Breast epithelium (tissue), 3 donors: ENCODE results near the gene HELZ2.

Experiments used
- POLR2AphosphoS5 ChIP-seq, 3 donors: sonication (generic); formaldehyde crosslinking; IDR thresholded peaks; one replicate each; pipeline ENCODE4 v1.6.1; 2017; ENCODE audit warnings: antibody characterized with exemption in 3 of 3
- TF ChIP-seq, protein P1 (sequence below), 3 donors: fragments of 450-650 bp; IDR thresholded peaks; one replicate each; pipeline ENCODE4 v1.5.1; 2016 to 2017; ENCODE audit warnings: antibody characterized with exemption in 3 of 3, mild to moderate bottlenecking in 3 of 3, moderate library complexity in 3 of 3

DNA sequence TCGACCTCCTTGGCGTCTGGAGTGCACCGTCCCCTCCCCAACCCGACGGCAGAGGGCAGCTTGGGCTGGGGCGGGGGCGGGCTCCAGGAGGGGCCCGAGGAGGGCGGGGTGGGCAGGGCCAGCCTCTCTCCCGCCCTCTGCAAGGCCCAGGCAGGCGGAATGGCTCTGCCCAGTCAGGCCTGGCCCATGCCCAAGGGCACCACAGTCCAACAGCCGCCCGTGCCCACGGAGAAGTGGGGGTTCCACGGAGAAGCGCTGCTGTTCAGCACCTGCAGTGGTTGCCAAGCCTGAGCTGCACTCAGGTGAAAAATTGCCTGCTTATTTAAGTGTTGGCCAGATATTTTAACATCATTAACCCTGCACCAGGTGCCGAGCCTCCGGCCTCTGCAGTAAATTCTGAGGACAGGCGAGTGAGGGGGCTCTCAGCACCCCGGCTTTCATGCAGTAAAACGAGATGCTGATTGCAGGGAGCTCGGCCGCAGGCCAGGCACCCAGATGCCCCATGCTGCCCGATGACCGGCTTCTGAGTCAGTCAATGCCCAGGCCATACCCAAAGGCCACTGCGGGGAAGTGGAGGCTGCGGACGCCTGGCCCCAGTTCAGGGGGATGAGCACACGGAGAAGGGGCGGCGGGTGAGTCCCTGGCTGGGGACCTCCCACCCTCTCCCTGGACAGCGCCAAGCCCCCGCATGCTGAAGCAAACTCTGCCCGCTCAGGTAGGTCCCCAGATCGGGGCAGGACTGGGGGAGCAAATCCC is 26.1 kb downstream of the HELZ2 start, which contains the start of gene SRMS:
- TF ChIP-seq POLR2AphosphoS5 (IDR thresholded peaks at IDR 0.05) = no peak
- TF ChIP-seq, protein P1, sequence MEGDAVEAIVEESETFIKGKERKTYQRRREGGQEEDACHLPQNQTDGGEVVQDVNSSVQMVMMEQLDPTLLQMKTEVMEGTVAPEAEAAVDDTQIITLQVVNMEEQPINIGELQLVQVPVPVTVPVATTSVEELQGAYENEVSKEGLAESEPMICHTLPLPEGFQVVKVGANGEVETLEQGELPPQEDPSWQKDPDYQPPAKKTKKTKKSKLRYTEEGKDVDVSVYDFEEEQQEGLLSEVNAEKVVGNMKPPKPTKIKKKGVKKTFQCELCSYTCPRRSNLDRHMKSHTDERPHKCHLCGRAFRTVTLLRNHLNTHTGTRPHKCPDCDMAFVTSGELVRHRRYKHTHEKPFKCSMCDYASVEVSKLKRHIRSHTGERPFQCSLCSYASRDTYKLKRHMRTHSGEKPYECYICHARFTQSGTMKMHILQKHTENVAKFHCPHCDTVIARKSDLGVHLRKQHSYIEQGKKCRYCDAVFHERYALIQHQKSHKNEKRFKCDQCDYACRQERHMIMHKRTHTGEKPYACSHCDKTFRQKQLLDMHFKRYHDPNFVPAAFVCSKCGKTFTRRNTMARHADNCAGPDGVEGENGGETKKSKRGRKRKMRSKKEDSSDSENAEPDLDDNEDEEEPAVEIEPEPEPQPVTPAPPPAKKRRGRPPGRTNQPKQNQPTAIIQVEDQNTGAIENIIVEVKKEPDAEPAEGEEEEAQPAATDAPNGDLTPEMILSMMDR (IDR thresholded peaks at IDR 0.05) = no peak
